WTC11 (cell line): ENCODE measurements around the gene SLC13A4. TPM values are rescaled to one million over a fixed set of nuclear protein-coding genes. Genes with fewer than 3 reads are reported as not detected.

Experiments used
- ATAC-seq: fragments of 200-7000 bp; cut with Tn5 transposase; 2 replicates; pipeline ENCODE4 v1.10.0; 2021; ENCODE audit warnings: mild to moderate bottlenecking, moderate library complexity
- CTCF ChIA-PET: fragments of 300-600 bp; sonication (Branson Sonifier 250); formaldehyde crosslinking; loops from one replicate; lab custom pipeline; 2021; ENCODE audit warnings: antibody characterized with exemption; lab: Charles Lee
- POLR2A ChIA-PET: fragments of 350-600 bp; sonication (Branson Sonifier 250); formaldehyde crosslinking; loops from one replicate; lab custom pipeline; 2021; ENCODE audit warnings: antibody characterized with exemption; lab: Charles Lee
- DNase-seq: peaks from one replicate; pipeline ENCODE4 v3.0.0; 2021; ENCODE audit warnings: low spot score
- H3K27ac Mint-ChIP-seq: 2 replicates; pipeline ENCODE4 v1.8.0; 2021; ENCODE audit warnings: mixed read lengths
- H3K27me3 Mint-ChIP-seq: 2 replicates; pipeline ENCODE4 v1.8.0; 2021; ENCODE audit warnings: low read depth, mild to moderate bottlenecking, moderate library complexity, mixed read lengths
- H3K36me3 Mint-ChIP-seq: 2 replicates; pipeline ENCODE4 v1.8.0; 2021; ENCODE audit warnings: mixed read lengths
- H3K4me1 Mint-ChIP-seq: 2 replicates; pipeline ENCODE4 v1.8.0; 2022; ENCODE audit warnings: mixed read lengths
- H3K4me3 Mint-ChIP-seq: 2 replicates; pipeline ENCODE4 v1.8.0; 2021; ENCODE audit warnings: mild to moderate bottlenecking, moderate library complexity, mixed read lengths
- H3K9me3 Mint-ChIP-seq: 2 replicates; pipeline ENCODE4 v1.8.0; 2021; ENCODE audit warnings: mixed read lengths
- CTCF ChIP-seq: fragments of 200-600 bp; IDR thresholded peaks from 2 replicates; pipeline ENCODE4 v1.8.0; 2022; ENCODE audit warnings: antibody characterized with exemption
- ELF4 ChIP-seq: sonication (generic); formaldehyde crosslinking; IDR thresholded peaks from 2 replicates; pipeline ENCODE4 v1.8.1; 2022; ENCODE audit warnings: low read depth, mild to moderate bottlenecking, moderate library complexity, missing genetic modification reagents
- EMX1 ChIP-seq: fragments of 250-450 bp; sonication (Bioruptor Pico); IDR thresholded peaks from 2 replicates; pipeline ENCODE4 v1.8.0; 2021; ENCODE audit warnings: mild to moderate bottlenecking
- ETV6 ChIP-seq: sonication (generic); formaldehyde crosslinking; IDR thresholded peaks from 2 replicates; pipeline ENCODE4 v1.8.1; 2022; ENCODE audit warnings: mild to moderate bottlenecking, missing genetic modification reagents
- FOXK1 ChIP-seq: sonication (generic); formaldehyde crosslinking; IDR thresholded peaks from 2 replicates; pipeline ENCODE4 v1.8.0; 2022; ENCODE audit warnings: mild to moderate bottlenecking, moderate library complexity, missing genetic modification reagents
- FOXP1 ChIP-seq: sonication (generic); formaldehyde crosslinking; IDR thresholded peaks from 2 replicates; pipeline ENCODE4 v1.8.0; 2022; ENCODE audit warnings: missing genetic modification reagents, mild to moderate bottlenecking, moderate library complexity, borderline replicate concordance
- HMGA2 ChIP-seq: fragments of 250-450 bp; sonication (Bioruptor Pico); IDR thresholded peaks from 2 replicates; pipeline ENCODE4 v1.4.0; 2021; ENCODE audit warnings: mild to moderate bottlenecking, moderate library complexity
- MYBL2 ChIP-seq: sonication (generic); formaldehyde crosslinking; IDR thresholded peaks from 2 replicates; pipeline ENCODE4 v1.8.1; 2023; ENCODE audit warnings: mild to moderate bottlenecking, moderate library complexity, missing genetic modification reagents
- NFE2L1 ChIP-seq: sonication (generic); formaldehyde crosslinking; IDR thresholded peaks from 2 replicates; pipeline ENCODE4 v1.8.1; 2023; ENCODE audit warnings: missing genetic modification reagents
- RORB ChIP-seq: fragments of 250-450 bp; sonication (Bioruptor Pico); IDR thresholded peaks from 2 replicates; pipeline ENCODE4 v1.9.0; 2021; ENCODE audit warnings: mild to moderate bottlenecking
- SMAD3 ChIP-seq: sonication (generic); formaldehyde crosslinking; IDR thresholded peaks from 2 replicates; pipeline ENCODE4 v1.8.0; 2022; ENCODE audit warnings: missing genetic modification reagents, mild to moderate bottlenecking, borderline replicate concordance
- SOX15 ChIP-seq: fragments of 250-450 bp; sonication (Bioruptor Pico); IDR thresholded peaks from 2 replicates; pipeline ENCODE4 v1.9.0; 2021; ENCODE audit warnings: mild to moderate bottlenecking
- TCF7 ChIP-seq: sonication (generic); formaldehyde crosslinking; IDR thresholded peaks from 2 replicates; pipeline ENCODE4 v1.8.0; 2022; ENCODE audit warnings: mild to moderate bottlenecking, low read depth, missing genetic modification reagents, moderate library complexity
- ZNF121 ChIP-seq: sonication (generic); formaldehyde crosslinking; IDR thresholded peaks from 2 replicates; pipeline ENCODE4 v1.8.0; 2023; ENCODE audit warnings: missing genetic modification reagents
- ZNF219 ChIP-seq: sonication (generic); formaldehyde crosslinking; IDR thresholded peaks from 2 replicates; pipeline ENCODE4 v1.8.0; 2023; ENCODE audit warnings: missing genetic modification reagents, mild to moderate bottlenecking, borderline replicate concordance
- ZNF317 ChIP-seq: sonication (generic); formaldehyde crosslinking; IDR thresholded peaks from 2 replicates; pipeline ENCODE4 v1.8.1; 2023; ENCODE audit warnings: low read depth, mild to moderate bottlenecking, moderate library complexity, missing genetic modification reagents, borderline replicate concordance
- total RNA-seq: library from RNA; stranded (reverse); gene quantifications from 3 replicates; pipeline ENCODE4 v1.2.3, GENCODE V29; 2021
- TF ChIP-seq, protein P1 (sequence below): sonication (generic); formaldehyde crosslinking; IDR thresholded peaks from 2 replicates; pipeline ENCODE4 v1.8.0; 2023; ENCODE audit warnings: mild to moderate bottlenecking, missing genetic modification reagents
- TF ChIP-seq, protein P2 (sequence below): sonication (generic); formaldehyde crosslinking; IDR thresholded peaks from 2 replicates; pipeline ENCODE4 v1.8.0; 2022; ENCODE audit warnings: missing genetic modification reagents
- TF ChIP-seq, protein P3 (sequence below): sonication (generic); formaldehyde crosslinking; IDR thresholded peaks from 2 replicates; pipeline ENCODE4 v1.8.1; 2022; ENCODE audit warnings: mild to moderate bottlenecking, missing genetic modification reagents, moderate library complexity, borderline replicate concordance
- TF ChIP-seq, protein P4 (sequence below): sonication (generic); formaldehyde crosslinking; IDR thresholded peaks from 2 replicates; pipeline ENCODE4 v1.8.1; 2023; ENCODE audit warnings: mild to moderate bottlenecking, missing genetic modification reagents, moderate library complexity

The SLC13A4 gene
- total RNA-seq, 1 experiment from 2014 or later = 1.6 TPM

DNA sequence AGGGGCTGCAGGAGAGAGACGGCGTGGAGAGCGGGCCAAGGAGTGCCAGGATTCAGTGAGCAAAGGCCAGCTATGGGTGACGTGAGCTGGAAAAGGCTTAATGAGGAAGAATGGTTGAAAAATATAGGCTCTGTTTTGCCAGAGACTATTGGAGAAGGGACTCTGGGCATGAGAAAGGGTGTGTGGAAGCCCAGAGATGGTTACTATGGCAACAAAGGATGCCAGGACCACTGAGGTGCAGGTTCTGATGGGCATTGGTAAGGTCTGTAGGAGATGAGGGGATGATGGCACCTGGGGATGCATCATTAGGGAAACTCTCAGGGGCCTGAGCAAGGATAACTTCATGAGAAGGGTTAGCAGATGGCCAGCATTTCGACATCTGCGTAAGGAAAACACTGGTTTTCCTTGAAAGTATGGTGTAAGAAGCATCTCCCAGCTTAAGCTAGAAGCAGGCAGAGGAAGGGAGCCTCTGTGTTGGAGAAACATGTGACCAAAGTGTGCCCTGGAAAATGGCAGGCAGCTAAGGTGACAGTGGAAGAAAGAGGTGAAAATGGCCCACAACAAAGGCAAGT, 42.2 kb upstream of the SLC13A4 start:
- CTCF ChIA-PET = no interaction called here
- Mint-ChIP-seq H3K4me3 (no peak overlapping the region), H3K9me3 (no peaks in the 10 kb centered on the region)

GRCh38 chr7:135769005-135769802, 41.2 kb upstream of the SLC13A4 start:
- no peak for TF ChIP-seq CTCF
- TF ChIP-seq HMGA2 (CRISPR knock-in tag) = no peak
- no peak for TF ChIP-seq FOXK1 (CRISPR knock-in tag)
- no peak for TF ChIP-seq ZNF121
- TF ChIP-seq ELF4 (CRISPR knock-in tag) = no peak
- no peak for TF ChIP-seq FOXP1 (CRISPR knock-in tag)
- TF ChIP-seq, protein P1, sequence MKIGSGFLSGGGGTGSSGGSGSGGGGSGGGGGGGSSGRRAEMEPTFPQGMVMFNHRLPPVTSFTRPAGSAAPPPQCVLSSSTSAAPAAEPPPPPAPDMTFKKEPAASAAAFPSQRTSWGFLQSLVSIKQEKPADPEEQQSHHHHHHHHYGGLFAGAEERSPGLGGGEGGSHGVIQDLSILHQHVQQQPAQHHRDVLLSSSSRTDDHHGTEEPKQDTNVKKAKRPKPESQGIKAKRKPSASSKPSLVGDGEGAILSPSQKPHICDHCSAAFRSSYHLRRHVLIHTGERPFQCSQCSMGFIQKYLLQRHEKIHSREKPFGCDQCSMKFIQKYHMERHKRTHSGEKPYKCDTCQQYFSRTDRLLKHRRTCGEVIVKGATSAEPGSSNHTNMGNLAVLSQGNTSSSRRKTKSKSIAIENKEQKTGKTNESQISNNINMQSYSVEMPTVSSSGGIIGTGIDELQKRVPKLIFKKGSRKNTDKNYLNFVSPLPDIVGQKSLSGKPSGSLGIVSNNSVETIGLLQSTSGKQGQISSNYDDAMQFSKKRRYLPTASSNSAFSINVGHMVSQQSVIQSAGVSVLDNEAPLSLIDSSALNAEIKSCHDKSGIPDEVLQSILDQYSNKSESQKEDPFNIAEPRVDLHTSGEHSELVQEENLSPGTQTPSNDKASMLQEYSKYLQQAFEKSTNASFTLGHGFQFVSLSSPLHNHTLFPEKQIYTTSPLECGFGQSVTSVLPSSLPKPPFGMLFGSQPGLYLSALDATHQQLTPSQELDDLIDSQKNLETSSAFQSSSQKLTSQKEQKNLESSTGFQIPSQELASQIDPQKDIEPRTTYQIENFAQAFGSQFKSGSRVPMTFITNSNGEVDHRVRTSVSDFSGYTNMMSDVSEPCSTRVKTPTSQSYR (CRISPR knock-in tag) = no peak
- TF ChIP-seq, protein P2, sequence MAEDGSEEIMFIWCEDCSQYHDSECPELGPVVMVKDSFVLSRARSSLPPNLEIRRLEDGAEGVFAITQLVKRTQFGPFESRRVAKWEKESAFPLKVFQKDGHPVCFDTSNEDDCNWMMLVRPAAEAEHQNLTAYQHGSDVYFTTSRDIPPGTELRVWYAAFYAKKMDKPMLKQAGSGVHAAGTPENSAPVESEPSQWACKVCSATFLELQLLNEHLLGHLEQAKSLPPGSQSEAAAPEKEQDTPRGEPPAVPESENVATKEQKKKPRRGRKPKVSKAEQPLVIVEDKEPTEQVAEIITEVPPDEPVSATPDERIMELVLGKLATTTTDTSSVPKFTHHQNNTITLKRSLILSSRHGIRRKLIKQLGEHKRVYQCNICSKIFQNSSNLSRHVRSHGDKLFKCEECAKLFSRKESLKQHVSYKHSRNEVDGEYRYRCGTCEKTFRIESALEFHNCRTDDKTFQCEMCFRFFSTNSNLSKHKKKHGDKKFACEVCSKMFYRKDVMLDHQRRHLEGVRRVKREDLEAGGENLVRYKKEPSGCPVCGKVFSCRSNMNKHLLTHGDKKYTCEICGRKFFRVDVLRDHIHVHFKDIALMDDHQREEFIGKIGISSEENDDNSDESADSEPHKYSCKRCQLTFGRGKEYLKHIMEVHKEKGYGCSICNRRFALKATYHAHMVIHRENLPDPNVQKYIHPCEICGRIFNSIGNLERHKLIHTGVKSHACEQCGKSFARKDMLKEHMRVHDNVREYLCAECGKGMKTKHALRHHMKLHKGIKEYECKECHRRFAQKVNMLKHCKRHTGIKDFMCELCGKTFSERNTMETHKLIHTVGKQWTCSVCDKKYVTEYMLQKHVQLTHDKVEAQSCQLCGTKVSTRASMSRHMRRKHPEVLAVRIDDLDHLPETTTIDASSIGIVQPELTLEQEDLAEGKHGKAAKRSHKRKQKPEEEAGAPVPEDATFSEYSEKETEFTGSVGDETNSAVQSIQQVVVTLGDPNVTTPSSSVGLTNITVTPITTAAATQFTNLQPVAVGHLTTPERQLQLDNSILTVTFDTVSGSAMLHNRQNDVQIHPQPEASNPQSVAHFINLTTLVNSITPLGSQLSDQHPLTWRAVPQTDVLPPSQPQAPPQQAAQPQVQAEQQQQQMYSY (CRISPR knock-in tag) = no peak
- no peak for TF ChIP-seq RORB (CRISPR knock-in tag)
- TF ChIP-seq SMAD3 (CRISPR knock-in tag) = no peak
- Mint-ChIP-seq H3K4me1 (peaks cover 23% of the 10 kb centered on the region), H3K27me3 (peaks cover 2% of the 10 kb centered on the region; the same call in 1 of the 2 replicates), H3K9me3 (no peaks in the 10 kb centered on the region), H3K4me3 (no peak overlapping the region), H3K36me3 (no peaks in the 10 kb centered on the region), H3K27ac (no peak overlapping the region)
- POLR2A ChIA-PET = no interaction called here
- CTCF ChIA-PET = interaction anchor here (1.0 kb wide), 1 partner anchor 33 kb away, joined by 3 read pairs; no protein-coding TSS in a partner anchor
- DNase-seq = no peak
- ATAC-seq = no peak

More for the DNA sequence above, 42.2 kb upstream of the SLC13A4 start:
- no peak for TF ChIP-seq NFE2L1 (CRISPR knock-in tag)
- DNase-seq (no peak), ATAC-seq (no peak)
- POLR2A ChIA-PET = no interaction called here
- peaks cover 2% of the 10 kb centered on the region; the same call in 1 of the 2 replicates for H3K27me3 Mint-ChIP-seq
- no peaks in the 10 kb centered on the region for H3K36me3 Mint-ChIP-seq
- H3K4me1 Mint-ChIP-seq = peaks cover 26% of the 10 kb centered on the region
- no peak overlapping the region for H3K27ac Mint-ChIP-seq

DNA sequence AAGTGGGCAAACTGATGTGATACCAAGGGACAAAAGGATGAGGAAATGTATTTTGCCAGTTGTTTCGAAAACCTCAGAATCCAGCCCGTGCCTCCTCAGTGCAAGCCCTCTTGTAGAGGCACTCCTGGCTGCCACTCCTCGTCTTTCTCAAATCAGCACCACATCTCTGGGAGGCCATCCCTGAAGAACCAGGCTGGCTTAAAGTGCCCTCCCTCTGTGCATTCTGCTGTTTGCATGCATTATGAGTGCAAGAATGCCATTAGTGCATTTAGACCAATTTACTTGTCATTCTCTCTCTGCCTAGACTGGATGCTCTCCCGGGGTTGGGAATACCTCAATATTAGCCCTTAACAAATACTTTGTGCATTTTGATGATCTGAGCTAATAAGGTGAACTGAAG, 40.5 kb upstream of the SLC13A4 start:
- H3K36me3 Mint-ChIP-seq = no peaks in the 10 kb centered on the region
- peaks cover 2% of the 10 kb centered on the region; the same call in 1 of the 2 replicates for H3K27me3 Mint-ChIP-seq
- no peak overlapping the region for H3K4me3 Mint-ChIP-seq
- CTCF ChIA-PET = interaction anchor here (0.6 to 1.0 kb wide), 2 partner anchors 32 to 57 kb away, joined by 3 to 5 read pairs; no protein-coding TSS in a partner anchor
- DNase-seq (no peak), ATAC-seq (no peak)
- POLR2A ChIA-PET = no interaction called here
- no peaks in the 10 kb centered on the region for H3K9me3 Mint-ChIP-seq
- peaks cover 15% of the 10 kb centered on the region for H3K4me1 Mint-ChIP-seq
- no peak overlapping the region for H3K27ac Mint-ChIP-seq
- TF ChIP-seq FOXP1 (CRISPR knock-in tag) (no peak), ZNF317 (CRISPR knock-in tag) (no peak), RORB (CRISPR knock-in tag) (no peak), TCF7 (CRISPR knock-in tag) (no peak), ETV6 (CRISPR knock-in tag) (no peak), EMX1 (CRISPR knock-in tag) (no peak), MYBL2 (CRISPR knock-in tag) (no peak), NFE2L1 (CRISPR knock-in tag) (no peak), ZNF219 (CRISPR knock-in tag) (no peak), SOX15 (CRISPR knock-in tag) (no peak)
- TF ChIP-seq, protein P3, sequence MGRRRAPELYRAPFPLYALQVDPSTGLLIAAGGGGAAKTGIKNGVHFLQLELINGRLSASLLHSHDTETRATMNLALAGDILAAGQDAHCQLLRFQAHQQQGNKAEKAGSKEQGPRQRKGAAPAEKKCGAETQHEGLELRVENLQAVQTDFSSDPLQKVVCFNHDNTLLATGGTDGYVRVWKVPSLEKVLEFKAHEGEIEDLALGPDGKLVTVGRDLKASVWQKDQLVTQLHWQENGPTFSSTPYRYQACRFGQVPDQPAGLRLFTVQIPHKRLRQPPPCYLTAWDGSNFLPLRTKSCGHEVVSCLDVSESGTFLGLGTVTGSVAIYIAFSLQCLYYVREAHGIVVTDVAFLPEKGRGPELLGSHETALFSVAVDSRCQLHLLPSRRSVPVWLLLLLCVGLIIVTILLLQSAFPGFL (CRISPR knock-in tag) = no peak
- TF ChIP-seq, protein P4, sequence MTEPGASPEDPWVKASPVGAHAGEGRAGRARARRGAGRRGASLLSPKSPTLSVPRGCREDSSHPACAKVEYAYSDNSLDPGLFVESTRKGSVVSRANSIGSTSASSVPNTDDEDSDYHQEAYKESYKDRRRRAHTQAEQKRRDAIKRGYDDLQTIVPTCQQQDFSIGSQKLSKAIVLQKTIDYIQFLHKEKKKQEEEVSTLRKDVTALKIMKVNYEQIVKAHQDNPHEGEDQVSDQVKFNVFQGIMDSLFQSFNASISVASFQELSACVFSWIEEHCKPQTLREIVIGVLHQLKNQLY (CRISPR knock-in tag) = no peak
